Stimulated activated memory B cell treated with anti-CD40 and anti-IgM and Interleukin-4, amounts not matched to agents 10 μg/mL and 1 μg/mL and 100 μg/mL, for 72 hours (primary cell): ENCODE data around the gene RHEB.

Experiments used
- ATAC-seq: fragments of 150-1000 bp; cut with Tn5 transposase; 2 replicates; pipeline ENCODE4 v1.10.0; 2021
- H3K27ac Mint-ChIP-seq: one replicate; pipeline ENCODE4 v1.8.0; 2022; ENCODE audit warnings: mild to moderate bottlenecking, mixed read lengths
- H3K27me3 Mint-ChIP-seq: one replicate; pipeline ENCODE4 v1.8.0; 2022; ENCODE audit warnings: mixed read lengths
- H3K36me3 Mint-ChIP-seq: one replicate; pipeline ENCODE4 v1.8.0; 2022; ENCODE audit warnings: mixed read lengths
- H3K4me1 Mint-ChIP-seq: one replicate; pipeline ENCODE4 v1.8.0; 2022; ENCODE audit warnings: mixed read lengths
- H3K4me3 Mint-ChIP-seq: one replicate; pipeline ENCODE4 v1.8.0; 2022; ENCODE audit warnings: mild to moderate bottlenecking, moderate library complexity, mixed read lengths
- H3K9me3 Mint-ChIP-seq: one replicate; pipeline ENCODE4 v1.8.0; 2022; ENCODE audit warnings: mixed read lengths

The RHEB gene

DNA sequence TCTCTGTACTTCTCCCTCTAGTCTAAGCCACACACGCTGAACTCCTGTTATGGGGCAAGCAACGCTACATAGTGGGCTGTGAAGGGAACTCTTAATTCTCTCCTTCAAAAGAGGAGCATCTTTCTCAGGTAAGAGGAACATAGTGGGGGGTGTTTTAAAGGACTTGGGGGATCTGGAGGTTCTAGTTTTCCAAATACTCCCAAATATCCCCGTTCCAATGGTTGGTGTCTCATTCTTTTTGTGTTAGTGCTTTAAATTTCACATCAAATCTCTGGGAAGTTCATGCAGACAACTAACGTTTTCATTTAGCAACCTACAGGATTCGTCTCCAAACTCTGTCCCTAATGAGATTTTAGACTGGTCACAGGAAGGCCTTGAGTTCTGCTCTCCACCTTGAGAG is 97.5 kb downstream of the RHEB start:
- Mint-ChIP-seq H3K27ac (no peak overlapping the region), H3K36me3 (peaks cover 6% of the 10 kb centered on the region), H3K27me3 (peaks cover 54% of the 10 kb centered on the region), H3K4me3 (no peak overlapping the region), H3K9me3 (peaks cover 18% of the 10 kb centered on the region), H3K4me1 (no peaks in the 10 kb centered on the region)
- ATAC-seq = no peak

DNA sequence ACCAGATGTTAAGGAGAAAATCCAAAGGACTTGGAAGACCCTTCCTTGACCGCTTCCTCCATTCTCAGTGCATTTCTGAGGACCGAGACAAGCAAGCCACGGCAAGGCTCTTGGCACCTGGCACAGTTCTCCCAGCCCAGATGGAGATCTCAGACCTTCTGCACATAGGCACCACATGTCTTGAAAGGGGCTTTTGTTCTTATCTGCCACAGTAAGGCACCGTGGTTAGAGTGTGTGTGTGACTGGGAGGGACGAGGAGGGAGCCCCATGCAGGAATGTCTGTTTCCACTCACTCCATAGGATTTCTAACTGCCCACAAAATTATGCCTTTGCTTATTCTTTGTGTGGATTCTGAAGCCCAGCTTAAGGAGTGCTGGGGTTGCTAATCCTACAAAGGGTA is 99.6 kb downstream of the RHEB start:
- Mint-ChIP-seq H3K36me3 (peaks cover 6% of the 10 kb centered on the region), H3K27ac (no peak overlapping the region), H3K27me3 (peaks cover 48% of the 10 kb centered on the region), H3K9me3 (peaks cover 18% of the 10 kb centered on the region), H3K4me3 (no peak overlapping the region), H3K4me1 (no peaks in the 10 kb centered on the region)
- ATAC-seq = no peak

DNA sequence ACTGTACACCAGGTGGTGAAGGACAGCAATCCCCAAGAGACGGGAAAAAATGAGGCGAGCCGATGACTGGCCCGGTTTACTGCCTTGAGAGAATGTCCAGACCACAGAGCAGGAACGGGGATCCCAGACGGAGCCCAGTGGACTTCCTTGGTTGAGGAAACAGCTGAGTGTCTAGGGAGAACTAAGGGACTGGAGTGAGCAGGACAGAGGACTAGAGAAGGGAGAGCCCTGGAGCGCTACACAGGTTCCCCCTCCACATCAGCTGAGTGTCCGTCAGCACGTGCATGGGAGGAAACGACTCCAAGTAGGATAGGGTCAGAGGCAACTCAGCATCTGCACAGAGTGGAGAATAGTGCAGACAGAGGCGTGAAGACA is 102.8 kb downstream of the RHEB start:
- Mint-ChIP-seq H3K27ac (no peak overlapping the region), H3K4me1 (peaks cover 6% of the 10 kb centered on the region), H3K36me3 (peaks cover 6% of the 10 kb centered on the region), H3K9me3 (peaks cover 13% of the 10 kb centered on the region), H3K27me3 (peaks cover 59% of the 10 kb centered on the region), H3K4me3 (no peak overlapping the region)
- ATAC-seq = no peak

DNA sequence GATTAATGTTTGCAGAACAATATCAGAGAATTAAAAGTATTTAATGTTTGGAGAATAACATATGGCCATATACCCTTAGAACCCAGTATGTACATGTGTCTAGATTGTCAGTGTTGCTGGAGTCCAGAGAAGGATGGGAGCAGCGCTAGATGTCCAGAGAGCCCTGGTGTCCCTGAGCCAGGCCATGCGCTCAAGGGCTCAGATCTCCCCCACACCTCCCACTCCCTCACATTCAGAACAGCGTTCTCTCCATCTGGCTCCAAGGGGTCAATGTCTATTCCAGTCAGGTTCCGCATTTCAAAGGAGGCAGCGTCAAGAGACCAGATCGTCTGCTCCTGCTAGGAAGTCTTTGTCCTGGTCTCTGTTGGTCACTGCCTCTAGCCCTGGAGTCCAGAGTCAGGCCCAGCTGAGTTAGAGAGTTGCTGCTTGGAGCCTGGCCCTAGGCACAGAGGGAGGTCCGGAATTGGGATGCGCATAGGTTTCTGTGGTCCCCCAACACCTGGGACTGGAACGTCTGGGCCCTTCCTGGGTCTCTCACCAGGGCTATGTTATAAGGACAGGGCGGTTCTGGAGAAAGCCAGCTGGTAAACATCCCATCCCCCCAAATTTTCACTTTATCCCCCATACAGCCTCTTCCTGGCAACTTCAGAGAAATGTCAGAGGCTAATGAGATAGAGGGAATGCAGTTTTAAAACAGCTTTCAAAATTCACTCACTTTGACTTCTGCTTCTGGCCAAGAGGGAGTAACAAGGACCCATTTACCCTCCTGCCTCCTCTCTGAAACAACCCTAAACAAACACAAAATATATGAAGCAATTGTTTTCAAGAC is 103.4 kb downstream of the RHEB start:
- Mint-ChIP-seq H3K4me3 (no peak overlapping the region), H3K27me3 (peaks cover 59% of the 10 kb centered on the region), H3K4me1 (peaks cover 11% of the 10 kb centered on the region), H3K9me3 (peaks cover 9% of the 10 kb centered on the region), H3K36me3 (peaks cover 6% of the 10 kb centered on the region), H3K27ac (no peak overlapping the region)
- ATAC-seq = no peak
